ENCODE measurements around the gene PTH. TPM values are rescaled to one million over a fixed set of nuclear protein-coding genes. Genes with fewer than 3 reads are reported as not detected.

The PTH gene
- total and polyA plus RNA-seq, 8 donors = 0.20 TPM; not detected in 7

- no peaks in the 10 kb centered on the region for H3K9me3 ChIP-seq
- no peak overlapping the region for H3K27ac ChIP-seq
- peaks cover 0 to 12% (median 0%) of the 10 kb centered on the region in 3 donors for H3K4me1 ChIP-seq
- intact Hi-C loops (cut with DNase I) = no loop called here
- H3K27me3 ChIP-seq = no peaks in the 10 kb centered on the region
- WGBS, 2 donors = 92 to 98% methylated on average over 2 of the region's 2 CpGs
- no peak overlapping the region for H3K4me3 ChIP-seq
- TF ChIP-seq, protein P1, sequence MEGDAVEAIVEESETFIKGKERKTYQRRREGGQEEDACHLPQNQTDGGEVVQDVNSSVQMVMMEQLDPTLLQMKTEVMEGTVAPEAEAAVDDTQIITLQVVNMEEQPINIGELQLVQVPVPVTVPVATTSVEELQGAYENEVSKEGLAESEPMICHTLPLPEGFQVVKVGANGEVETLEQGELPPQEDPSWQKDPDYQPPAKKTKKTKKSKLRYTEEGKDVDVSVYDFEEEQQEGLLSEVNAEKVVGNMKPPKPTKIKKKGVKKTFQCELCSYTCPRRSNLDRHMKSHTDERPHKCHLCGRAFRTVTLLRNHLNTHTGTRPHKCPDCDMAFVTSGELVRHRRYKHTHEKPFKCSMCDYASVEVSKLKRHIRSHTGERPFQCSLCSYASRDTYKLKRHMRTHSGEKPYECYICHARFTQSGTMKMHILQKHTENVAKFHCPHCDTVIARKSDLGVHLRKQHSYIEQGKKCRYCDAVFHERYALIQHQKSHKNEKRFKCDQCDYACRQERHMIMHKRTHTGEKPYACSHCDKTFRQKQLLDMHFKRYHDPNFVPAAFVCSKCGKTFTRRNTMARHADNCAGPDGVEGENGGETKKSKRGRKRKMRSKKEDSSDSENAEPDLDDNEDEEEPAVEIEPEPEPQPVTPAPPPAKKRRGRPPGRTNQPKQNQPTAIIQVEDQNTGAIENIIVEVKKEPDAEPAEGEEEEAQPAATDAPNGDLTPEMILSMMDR (IDR thresholded peaks at IDR 0.05) = no peak
- FAIRE-seq (no peak), ATAC-seq (no peak), DNase-seq (no peak)
- H3K36me3 ChIP-seq = no peaks in the 10 kb centered on the region
These were observed 50.2 kb downstream of the PTH start for GRCh38 chr11:13445588-13445987.

Other genes with a start within 250 kb of the PTH start
- gene BMAL1, start 218.2 kb downstream of the PTH start, total RNA-seq = 10 to 100 TPM in 5 of 6 donors, 1 to 10 TPM in 1; 6.1 to 17.3 (median 13.9) TPM
- gene BMAL1, start 218.2 kb downstream of the PTH start, polyA plus RNA-seq = 10 to 100 TPM in 1 of 2 donors, 1 to 10 TPM in 1; 9.5 to 11.0 TPM
- 10 to 100 TPM in 2 of 6 donors, 1 to 10 TPM in 4; 5.6 to 15.9 (median 7.6) TPM for gene BTBD10, start 32.8 kb downstream of the PTH start, total RNA-seq
- 1 to 10 TPM; 4.6 to 8.7 TPM for gene BTBD10, start 32.8 kb downstream of the PTH start, polyA plus RNA-seq
- 10 to 100 TPM; 15.9 to 43.7 (median 20.2) TPM for gene FAR1, start 172.7 kb upstream of the PTH start, total RNA-seq
- 10 to 100 TPM; 12.0 to 17.0 TPM for gene FAR1, start 172.7 kb upstream of the PTH start, polyA plus RNA-seq

Data from pancreas (tissue), 10 donors.